ENCODE results near the gene KRIT1.

DNA sequence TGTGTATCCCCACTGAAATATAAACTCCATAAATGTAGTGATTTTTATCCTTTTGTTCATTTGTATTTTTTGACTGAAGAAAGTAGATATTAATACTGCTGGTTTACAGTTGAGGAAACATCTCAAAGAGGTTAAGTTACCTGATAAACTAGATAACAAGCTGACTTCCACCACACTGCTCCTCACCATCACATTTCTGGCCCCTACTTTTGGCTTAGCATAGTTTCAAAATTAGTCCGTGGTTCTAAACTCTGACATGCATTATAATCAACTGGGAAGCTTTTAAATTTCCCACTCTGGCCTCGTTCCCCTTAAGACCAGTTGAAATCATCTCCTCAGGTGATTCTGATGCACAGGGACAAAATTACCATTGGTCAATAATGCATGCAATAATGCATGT is 43.6 kb upstream of the KRIT1 start:
- TF ChIP-seq EZH2 (IDR thresholded peaks at IDR 0.05; ENCODE audit: borderline replicate concordance, low read length): no peak
- TF ChIP-seq, protein P1, sequence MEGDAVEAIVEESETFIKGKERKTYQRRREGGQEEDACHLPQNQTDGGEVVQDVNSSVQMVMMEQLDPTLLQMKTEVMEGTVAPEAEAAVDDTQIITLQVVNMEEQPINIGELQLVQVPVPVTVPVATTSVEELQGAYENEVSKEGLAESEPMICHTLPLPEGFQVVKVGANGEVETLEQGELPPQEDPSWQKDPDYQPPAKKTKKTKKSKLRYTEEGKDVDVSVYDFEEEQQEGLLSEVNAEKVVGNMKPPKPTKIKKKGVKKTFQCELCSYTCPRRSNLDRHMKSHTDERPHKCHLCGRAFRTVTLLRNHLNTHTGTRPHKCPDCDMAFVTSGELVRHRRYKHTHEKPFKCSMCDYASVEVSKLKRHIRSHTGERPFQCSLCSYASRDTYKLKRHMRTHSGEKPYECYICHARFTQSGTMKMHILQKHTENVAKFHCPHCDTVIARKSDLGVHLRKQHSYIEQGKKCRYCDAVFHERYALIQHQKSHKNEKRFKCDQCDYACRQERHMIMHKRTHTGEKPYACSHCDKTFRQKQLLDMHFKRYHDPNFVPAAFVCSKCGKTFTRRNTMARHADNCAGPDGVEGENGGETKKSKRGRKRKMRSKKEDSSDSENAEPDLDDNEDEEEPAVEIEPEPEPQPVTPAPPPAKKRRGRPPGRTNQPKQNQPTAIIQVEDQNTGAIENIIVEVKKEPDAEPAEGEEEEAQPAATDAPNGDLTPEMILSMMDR (IDR thresholded peaks at IDR 0.05; ENCODE audit: low read length): no peak

Measured in OCI-LY1 (cell line).